ENCODE results near the gene OSTN.

DNA sequence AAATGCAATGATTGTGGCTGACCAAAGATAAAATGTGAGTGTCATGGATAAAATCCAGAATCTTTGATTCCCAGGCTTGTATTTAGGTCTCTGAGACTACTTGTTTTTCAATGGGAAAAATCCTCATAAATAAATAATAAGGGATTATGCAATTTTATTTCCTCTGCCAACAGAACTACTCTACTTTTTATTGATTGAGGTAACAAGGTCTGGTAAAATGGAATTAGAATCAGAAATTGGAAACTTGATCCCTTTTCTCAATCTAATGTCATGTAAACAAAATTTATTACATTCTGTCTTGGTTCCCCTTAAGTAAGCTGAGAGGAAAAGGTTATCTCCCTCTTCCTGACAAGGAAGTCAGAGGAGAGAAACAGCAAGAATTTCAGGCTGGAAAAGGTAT, 81.8 kb downstream of the OSTN start:
- TF ChIP-seq, protein P1, sequence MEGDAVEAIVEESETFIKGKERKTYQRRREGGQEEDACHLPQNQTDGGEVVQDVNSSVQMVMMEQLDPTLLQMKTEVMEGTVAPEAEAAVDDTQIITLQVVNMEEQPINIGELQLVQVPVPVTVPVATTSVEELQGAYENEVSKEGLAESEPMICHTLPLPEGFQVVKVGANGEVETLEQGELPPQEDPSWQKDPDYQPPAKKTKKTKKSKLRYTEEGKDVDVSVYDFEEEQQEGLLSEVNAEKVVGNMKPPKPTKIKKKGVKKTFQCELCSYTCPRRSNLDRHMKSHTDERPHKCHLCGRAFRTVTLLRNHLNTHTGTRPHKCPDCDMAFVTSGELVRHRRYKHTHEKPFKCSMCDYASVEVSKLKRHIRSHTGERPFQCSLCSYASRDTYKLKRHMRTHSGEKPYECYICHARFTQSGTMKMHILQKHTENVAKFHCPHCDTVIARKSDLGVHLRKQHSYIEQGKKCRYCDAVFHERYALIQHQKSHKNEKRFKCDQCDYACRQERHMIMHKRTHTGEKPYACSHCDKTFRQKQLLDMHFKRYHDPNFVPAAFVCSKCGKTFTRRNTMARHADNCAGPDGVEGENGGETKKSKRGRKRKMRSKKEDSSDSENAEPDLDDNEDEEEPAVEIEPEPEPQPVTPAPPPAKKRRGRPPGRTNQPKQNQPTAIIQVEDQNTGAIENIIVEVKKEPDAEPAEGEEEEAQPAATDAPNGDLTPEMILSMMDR (IDR thresholded peaks at IDR 0.05; ENCODE audit: poor library complexity, severe bottlenecking): no peak
- no peak for TF ChIP-seq POLR2AphosphoS5 (IDR thresholded peaks at IDR 0.05)

Data from neural cell (in vitro differentiated cells).